Neural cell (in vitro differentiated cells): ENCODE measurements around the gene PRRC2B. TPM values are rescaled to one million over a fixed set of nuclear protein-coding genes. Genes with fewer than 3 reads are reported as not detected.
A peak's percentile ranks its signal among the peaks of the same experiment; 100 is the strongest.

ENCODE experiments used
- H2AFZ ChIP-seq: fragments of 200-600, 300-800 bp; sonication (generic), shearing (Covaris generic); 2 replicates; pipeline ENCODE4 v1.6.0; 2014; ENCODE audit warnings: low read depth, mild to moderate bottlenecking, antibody characterized with exemption, low read length, moderate library complexity
- H3F3A ChIP-seq: fragments of 200-600 bp; shearing (Covaris generic); 2 replicates; pipeline ENCODE4 v1.6.1; 2016; ENCODE audit warnings: mild to moderate bottlenecking, moderate library complexity, mixed read lengths, antibody characterized with exemption, low read length; ENCODE audit not compliant: insufficient read depth, poor library complexity, severe bottlenecking
- H3K27ac ChIP-seq: fragments of 200-600, 300-800 bp; sonication (generic), shearing (Covaris generic); 2 replicates; pipeline ENCODE4 v1.5.1; 2014; ENCODE audit warnings: mild to moderate bottlenecking, low read length, moderate library complexity
- H3K27me3 ChIP-seq: fragments of 300-800, 200-600 bp; sonication (generic), shearing (Covaris generic); 2 replicates; pipeline ENCODE4 v1.6.0; 2014; ENCODE audit warnings: mild to moderate bottlenecking, low read depth, low read length, moderate library complexity; ENCODE audit not compliant: insufficient read depth
- H3K36me3 ChIP-seq: fragments of 300-800, 200-600 bp; sonication (generic), shearing (Covaris generic); 2 replicates; pipeline ENCODE4 v1.5.1; 2014; ENCODE audit warnings: mild to moderate bottlenecking, antibody characterized with exemption, low read length, moderate library complexity; ENCODE audit not compliant: insufficient read depth
- H3K4me2 ChIP-seq: fragments of 300-800, 200-600 bp; sonication (generic), shearing (Covaris generic); 2 replicates; pipeline ENCODE4 v1.6.0; 2014; ENCODE audit warnings: mild to moderate bottlenecking, low read length
- H3K4me3 ChIP-seq: fragments of 300-800, 200-600 bp; sonication (generic), shearing (Covaris generic); 2 replicates; pipeline ENCODE4 v1.5.1; 2014; ENCODE audit warnings: mild to moderate bottlenecking, low read length, moderate library complexity
- H3K79me2 ChIP-seq: fragments of 200-600 bp; shearing (Covaris generic); replicated peaks from 2 replicates; pipeline ENCODE4 v1.6.0; 2014; ENCODE audit warnings: mild to moderate bottlenecking, low read length, moderate library complexity; ENCODE audit not compliant: insufficient read depth
- H3K9ac ChIP-seq: fragments of 300-800, 200-600 bp; sonication (generic), shearing (Covaris generic); 2 replicates; pipeline ENCODE4 v1.6.1; 2016; ENCODE audit warnings: mild to moderate bottlenecking, low read length, mixed read lengths
- H3K9me2 ChIP-seq: fragments of 200-600 bp; shearing (Covaris generic); 2 replicates; pipeline ENCODE4 v1.6.1; 2016; ENCODE audit warnings: mild to moderate bottlenecking, low read length, mixed read lengths; ENCODE audit not compliant: insufficient read depth
- H3K9me3 ChIP-seq: fragments of 200-600, 300-800 bp; sonication (generic), shearing (Covaris generic); 2 replicates; pipeline ENCODE4 v1.6.1; 2016; ENCODE audit warnings: mild to moderate bottlenecking, mixed run types, low read length, moderate library complexity, mixed read lengths
- H4K20me1 ChIP-seq: fragments of 200-600 bp; shearing (Covaris generic); 2 replicates; pipeline ENCODE4 v1.6.1; 2016; ENCODE audit warnings: mild to moderate bottlenecking, mixed run types; ENCODE audit not compliant: insufficient read depth
- CTCF ChIP-seq: fragments of 450-650 bp; IDR thresholded peaks from 2 replicates; pipeline ENCODE4 v1.5.1; 2014; ENCODE audit warnings: antibody characterized with exemption, mild to moderate bottlenecking, moderate library complexity; ENCODE audit not compliant: poor library complexity, severe bottlenecking
- EP300 ChIP-seq: fragments of 450-650 bp; conservative IDR thresholded peaks from 2 replicates; pipeline ENCODE4 v1.6.1; 2014; ENCODE audit warnings: antibody characterized with exemption, mild to moderate bottlenecking, moderate library complexity; ENCODE audit not compliant: poor library complexity, severe bottlenecking
- EZH2 ChIP-seq: fragments of 200-600, 300-800 bp; shearing (Covaris generic), sonication (generic); IDR thresholded peaks from 2 replicates; pipeline ENCODE4 v1.6.1; 2014; ENCODE audit warnings: antibody characterized with exemption, low read length, borderline replicate concordance, mild to moderate bottlenecking; ENCODE audit not compliant: insufficient read depth, poor library complexity, severe bottlenecking
- MXI1 ChIP-seq: fragments of 450-650 bp; conservative IDR thresholded peaks from 2 replicates; pipeline ENCODE4 v1.6.1; 2014; ENCODE audit warnings: antibody characterized with exemption, mild to moderate bottlenecking; ENCODE audit not compliant: poor library complexity, severe bottlenecking
- POLR2AphosphoS5 ChIP-seq: IDR thresholded peaks from 2 replicates; pipeline ENCODE4 v1.6.1; 2012
- RAD21 ChIP-seq: fragments of 450-650 bp; conservative IDR thresholded peaks from 2 replicates; pipeline ENCODE4 v1.6.1; 2014; ENCODE audit warnings: antibody characterized with exemption, mild to moderate bottlenecking, moderate library complexity
- REST ChIP-seq: IDR thresholded peaks from 2 replicates; pipeline ENCODE4 v1.6.1; 2012; ENCODE audit warnings: borderline replicate concordance
- SMC3 ChIP-seq: fragments of 450-650 bp; conservative IDR thresholded peaks from 2 replicates; pipeline ENCODE4 v1.6.1; 2014; ENCODE audit warnings: antibody characterized with exemption, mild to moderate bottlenecking, moderate library complexity; ENCODE audit not compliant: poor library complexity
- TAF1 ChIP-seq: IDR thresholded peaks from 2 replicates; pipeline ENCODE4 v1.6.1; 2012; ENCODE audit warnings: low read depth
- polyA plus RNA-seq: library from polyadenylated mRNA; depleted of rRNA; stranded (reverse); fragments of >200 nt; gene quantifications from 2 replicates; pipeline ENCODE4 v1.2.3, GENCODE V29; 2014

Gene PRRC2B
- polyA plus RNA-seq, 1 donor from 2014 or later, result 89.5 TPM

- peak overlapping the region; percentile 70 for H3K4me2 ChIP-seq
- no peak for TF ChIP-seq TAF1
- no peak for TF ChIP-seq RAD21
- no peak for TF ChIP-seq EZH2
- TF ChIP-seq CTCF, result no peak
- no peak for TF ChIP-seq SMC3
- TF ChIP-seq EP300, result no peak
- TF ChIP-seq MXI1, result no peak
- TF ChIP-seq POLR2AphosphoS5, result no peak
- TF ChIP-seq REST, result no peak
- H3K4me3 ChIP-seq, result peak overlapping the region; percentile 92
- no peak overlapping the region for H3K27ac ChIP-seq
- peaks cover 9% of the 10 kb centered on the region for H3K36me3 ChIP-seq
- H3K79me2 ChIP-seq, result peaks cover 3% of the 10 kb centered on the region
- no peaks in the 10 kb centered on the region for H3K27me3 ChIP-seq
- H2AFZ ChIP-seq, result no peak overlapping the region
- no peaks in the 10 kb centered on the region for H3K9me3 ChIP-seq
- no peaks in the 10 kb centered on the region for H3F3A ChIP-seq
- no peaks in the 10 kb centered on the region for H3K9me2 ChIP-seq
- no peaks in the 10 kb centered on the region for H4K20me1 ChIP-seq
- peak overlapping the region; percentile 76 for H3K9ac ChIP-seq
Measured at GRCh38 chr9:131530546-131530919, 136.6 kb downstream of the PRRC2B start.

GRCh38 chr9:131530920-131531832 is 137.3 kb downstream of the PRRC2B start, which contains the start of gene UCK1:
Gene UCK1, minus strand, starts transcription at chr9:131531263. Its CDS starts 89 bp downstream, at chr9:131531174.
- H3K9me2 ChIP-seq, result no peaks in the 10 kb centered on the region
- H3K79me2 ChIP-seq, result peaks cover 3% of the 10 kb centered on the region
- H4K20me1 ChIP-seq, result no peaks in the 10 kb centered on the region
- H3K4me2 ChIP-seq, result peak within 1 kb of the TSS; percentile 70
- peak within 1 kb of the TSS; percentile 76 for H3K9ac ChIP-seq
- H3K27ac ChIP-seq, result peak within 1 kb of the TSS; percentile 28
- H3K36me3 ChIP-seq, result peaks cover 9% of the 10 kb centered on the region
- H3K27me3 ChIP-seq, result no peaks in the 10 kb centered on the region
- TF ChIP-seq MXI1 (peak; percentile 73), CTCF (no peak), EZH2 (no peak), POLR2AphosphoS5 (peak; percentile 75), REST (peak; percentile 5), RAD21 (peak; percentile 48), EP300 (peak; percentile 31), SMC3 (peak; percentile 43)
- no peaks in the 10 kb centered on the region for H3F3A ChIP-seq
- peak within 1 kb of the TSS; percentile 73 for H2AFZ ChIP-seq
- peak within 1 kb of the TSS; percentile 92 for H3K4me3 ChIP-seq
- no peaks in the 10 kb centered on the region for H3K9me3 ChIP-seq
